IPS-15b (cell line): ENCODE results near the gene CCSAP.

ENCODE experiments used
- H3K27me3 ChIP-seq: one replicate; pipeline ENCODE4 v1.6.1; 2013; ENCODE audit warnings: low read length; ENCODE audit not compliant: control insufficient read depth, insufficient read depth
- H3K36me3 ChIP-seq: one replicate; pipeline ENCODE4 v1.6.1; 2013; ENCODE audit warnings: low read length; ENCODE audit not compliant: control insufficient read depth, insufficient read depth
- H3K4me1 ChIP-seq: one replicate; pipeline ENCODE4 v1.6.1; 2013; ENCODE audit warnings: mild to moderate bottlenecking, low read length; ENCODE audit not compliant: control insufficient read depth, insufficient read depth
- H3K4me3 ChIP-seq: one replicate; pipeline ENCODE4 v1.5.1; 2013; ENCODE audit warnings: low read depth, low read length
- H3K9ac ChIP-seq: one replicate; pipeline ENCODE4 v1.6.1; 2013; ENCODE audit warnings: low read depth, mild to moderate bottlenecking, low read length
- H3K9me3 ChIP-seq: one replicate; pipeline ENCODE4 v1.6.1; 2013; ENCODE audit warnings: mild to moderate bottlenecking, low read length; ENCODE audit not compliant: control insufficient read depth, insufficient read depth

The CCSAP gene

DNA sequence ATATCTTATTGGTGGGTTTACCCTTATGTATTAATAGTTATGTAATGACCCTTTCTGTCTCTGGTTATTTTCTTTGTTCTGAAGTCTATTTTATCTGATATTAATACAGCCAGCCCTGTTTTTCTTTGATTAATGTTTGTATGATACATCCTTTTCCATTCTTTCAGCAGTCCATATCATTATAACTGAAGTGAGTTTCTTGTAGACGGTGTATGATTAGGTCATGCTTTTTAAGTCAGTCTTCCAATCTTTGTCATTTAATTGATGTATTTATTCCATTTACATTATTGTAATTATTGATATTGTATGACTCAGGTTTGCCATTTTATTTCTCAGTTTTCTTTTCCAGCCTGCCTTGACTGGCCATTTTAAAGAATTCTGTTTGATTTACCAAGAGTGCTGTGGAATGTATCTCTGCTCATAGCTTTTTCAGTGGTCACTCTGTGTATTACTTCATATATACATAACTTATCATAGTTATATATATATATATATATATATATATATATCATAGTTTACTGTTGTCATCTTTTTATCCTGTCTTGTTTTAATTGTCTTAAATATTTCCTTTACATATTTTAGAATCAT, 61.4 kb downstream of the CCSAP start:
- Histone ChIP-seq H3K4me1 (no peaks in the 10 kb centered on the region), H3K9me3 (no peaks in the 10 kb centered on the region), H3K4me3 (no peak overlapping the region), H3K36me3 (no peaks in the 10 kb centered on the region), H3K27me3 (no peaks in the 10 kb centered on the region), H3K9ac (no peak overlapping the region)

DNA sequence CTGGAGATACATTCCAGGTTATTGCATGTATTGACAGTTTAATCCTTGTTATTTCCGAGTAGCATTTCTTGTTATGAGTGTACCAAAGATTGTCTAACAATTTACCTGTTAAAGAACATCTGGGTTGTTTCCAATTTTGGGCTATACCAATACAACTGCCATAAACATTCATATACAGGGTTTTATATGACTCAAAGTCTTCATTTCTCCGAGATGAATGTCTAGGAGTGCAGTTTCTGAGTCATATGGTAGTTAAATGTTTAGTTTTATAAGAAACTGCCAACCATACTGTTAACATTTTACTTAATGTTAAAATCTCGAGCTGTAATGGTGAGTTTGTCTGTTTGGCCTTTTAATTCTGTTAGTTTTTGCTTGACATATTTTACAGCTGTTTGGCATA, 61.9 kb downstream of the CCSAP start:
- Histone ChIP-seq H3K9me3 (no peaks in the 10 kb centered on the region), H3K4me1 (no peaks in the 10 kb centered on the region), H3K9ac (no peak overlapping the region), H3K27me3 (no peaks in the 10 kb centered on the region), H3K4me3 (no peak overlapping the region), H3K36me3 (no peaks in the 10 kb centered on the region)

GRCh38 chr1:229280037-229280828, 62.6 kb downstream of the CCSAP start:
- Histone ChIP-seq H3K36me3 (no peaks in the 10 kb centered on the region), H3K9me3 (no peaks in the 10 kb centered on the region), H3K4me3 (no peak overlapping the region), H3K9ac (no peak overlapping the region), H3K27me3 (no peaks in the 10 kb centered on the region), H3K4me1 (no peaks in the 10 kb centered on the region)

GRCh38 chr1:229279242-229279641, 63.6 kb downstream of the CCSAP start:
- no peak overlapping the region for H3K9ac ChIP-seq
- H3K4me3 ChIP-seq, result no peak overlapping the region
- H3K36me3 ChIP-seq, result no peaks in the 10 kb centered on the region

DNA sequence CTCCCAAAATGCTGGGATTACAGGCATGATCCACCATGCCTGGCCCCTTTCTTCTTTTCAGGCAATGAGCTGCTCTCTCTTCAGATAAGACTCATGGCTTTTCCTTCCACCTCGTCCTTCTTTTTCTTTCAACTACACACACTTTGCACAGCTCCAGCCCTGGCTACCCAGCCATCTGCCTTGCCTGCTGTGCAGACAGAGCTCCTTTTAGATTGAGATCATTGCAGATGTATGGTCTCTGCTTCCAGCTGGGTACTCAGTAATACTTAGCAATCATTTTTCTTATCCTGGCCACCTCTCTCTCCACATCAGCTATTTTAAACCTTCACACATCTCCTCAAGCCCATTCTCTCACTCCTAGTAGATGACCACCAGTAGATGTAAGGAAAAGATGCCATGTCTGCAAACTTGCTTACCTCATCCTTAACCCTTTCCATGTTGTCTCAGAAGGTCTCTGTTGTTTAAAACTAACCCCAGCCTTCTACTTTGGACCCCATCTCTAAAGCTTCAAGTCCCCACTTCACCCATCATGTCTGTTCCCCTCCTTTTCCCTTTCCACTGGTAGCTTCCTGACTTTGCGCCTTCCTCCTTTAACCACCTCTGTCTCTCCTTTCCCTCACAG, 64.6 kb downstream of the CCSAP start:
- H3K4me1 ChIP-seq, result no peaks in the 10 kb centered on the region
- H3K9ac ChIP-seq, result no peak overlapping the region
- H3K36me3 ChIP-seq, result no peaks in the 10 kb centered on the region
- no peaks in the 10 kb centered on the region for H3K9me3 ChIP-seq
- no peak overlapping the region for H3K4me3 ChIP-seq
- H3K27me3 ChIP-seq, result no peaks in the 10 kb centered on the region

More at GRCh38 chr1:229279242-229279641, 63.6 kb downstream of the CCSAP start:
- Histone ChIP-seq H3K4me1 (no peaks in the 10 kb centered on the region), H3K9me3 (no peaks in the 10 kb centered on the region), H3K27me3 (no peaks in the 10 kb centered on the region)

- Histone ChIP-seq H3K9ac (no peak overlapping the region), H3K4me3 (no peak overlapping the region), H3K9me3 (no peaks in the 10 kb centered on the region), H3K27me3 (no peaks in the 10 kb centered on the region), H3K4me1 (peaks cover 9% of the 10 kb centered on the region), H3K36me3 (no peaks in the 10 kb centered on the region)
These were observed 67.8 kb downstream of the CCSAP start for GRCh38 chr1:229275005-229275404.

DNA sequence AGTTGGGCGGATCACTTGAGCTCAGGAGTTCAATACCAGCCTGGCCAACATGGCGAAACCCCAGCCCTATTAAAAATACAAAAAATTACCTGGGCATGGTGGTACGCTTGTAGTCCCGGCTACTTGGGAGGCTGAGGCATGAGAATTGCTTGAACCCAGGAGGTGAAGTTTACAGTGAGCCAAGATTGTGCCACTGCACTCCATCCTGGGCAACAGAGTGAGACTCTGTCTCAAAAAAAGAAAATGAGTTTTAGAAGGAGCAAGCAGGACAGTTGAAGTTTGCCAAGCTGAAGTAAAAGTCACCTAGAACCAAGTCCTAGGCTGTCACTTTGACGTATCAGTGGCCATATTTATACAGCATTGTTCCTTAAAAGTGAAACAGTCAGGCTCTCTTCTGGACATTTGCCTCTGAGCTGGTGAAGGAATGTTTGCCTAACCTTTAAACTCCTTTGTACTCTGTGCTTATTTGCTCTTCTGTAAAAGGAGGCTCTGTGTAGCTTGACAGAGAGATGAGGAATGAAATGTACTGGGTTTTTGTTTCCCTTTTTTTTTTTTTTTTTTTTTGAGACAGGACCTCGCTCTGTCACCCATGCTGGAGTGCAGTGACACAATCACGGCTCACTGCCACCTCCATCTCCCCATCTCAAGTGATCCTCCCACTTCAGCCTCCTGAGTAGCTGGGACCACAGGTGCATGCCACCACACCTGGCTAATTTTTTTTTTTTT, 69.2 kb downstream of the CCSAP start:
- H3K9ac ChIP-seq, result no peak overlapping the region
- H3K27me3 ChIP-seq, result no peaks in the 10 kb centered on the region
- peaks cover 9% of the 10 kb centered on the region for H3K4me1 ChIP-seq
- no peaks in the 10 kb centered on the region for H3K36me3 ChIP-seq
- no peak overlapping the region for H3K4me3 ChIP-seq
- H3K9me3 ChIP-seq, result no peaks in the 10 kb centered on the region

GRCh38 chr1:229272164-229273158, 70.4 kb downstream of the CCSAP start:
- Histone ChIP-seq H3K9me3 (no peaks in the 10 kb centered on the region), H3K27me3 (no peaks in the 10 kb centered on the region), H3K36me3 (no peaks in the 10 kb centered on the region), H3K4me1 (peaks cover 9% of the 10 kb centered on the region), H3K9ac (no peak overlapping the region), H3K4me3 (peak overlapping the region; percentile 60)

- H3K9me3 ChIP-seq, result no peaks in the 10 kb centered on the region
- no peaks in the 10 kb centered on the region for H3K36me3 ChIP-seq
- H3K27me3 ChIP-seq, result no peaks in the 10 kb centered on the region
- peaks cover 9% of the 10 kb centered on the region for H3K4me1 ChIP-seq
- no peak overlapping the region for H3K9ac ChIP-seq
- H3K4me3 ChIP-seq, result peak overlapping the region; percentile 60
These were observed 71.2 kb downstream of the CCSAP start for GRCh38 chr1:229271448-229272159.
